Right cardiac atrium (tissue), 5 donors: ENCODE measurements around the gene COMMD10. TPM values are rescaled to one million over a fixed set of nuclear protein-coding genes. Genes with fewer than 3 reads are reported as not detected.
"Not testable (repeated sequence)": the region's sequence is repeated elsewhere in the genome, so short reads cannot be mapped to it uniquely, and the experiment has no call there.

Source experiments
- ATAC-seq, 2 donors: fragments of 200-7000 bp; cut with Tn5 transposase; one replicate each; pipeline versions ENCODE4 v1.8.0 to v1.9.1; 2020; ENCODE audit warnings: moderate library complexity in 2 of 2, mild to moderate bottlenecking in 1 of 2
- DNase-seq, 3 donors: peaks; one replicate each; pipeline ENCODE4 v3.0.0-alpha.2; 2020
- H3K27ac ChIP-seq: one replicate; pipeline ENCODE4 v1.5.1; 2013; ENCODE audit warnings: mild to moderate bottlenecking, low read length, control low read depth, moderate library complexity
- H3K27me3 ChIP-seq: one replicate; pipeline ENCODE4 v1.6.1; 2013; ENCODE audit not compliant: control insufficient read depth, insufficient read depth
- H3K4me1 ChIP-seq: one replicate; pipeline ENCODE4 v1.6.1; 2013; ENCODE audit warnings: low read length; ENCODE audit not compliant: control insufficient read depth, insufficient read depth
- H3K4me3 ChIP-seq: one replicate; pipeline ENCODE4 v1.5.1; 2013; ENCODE audit warnings: low read length, control low read depth
- H3K9me3 ChIP-seq: one replicate; pipeline ENCODE4 v1.6.1; 2013; ENCODE audit warnings: low read length; ENCODE audit not compliant: control insufficient read depth
- WGBS: extraction: QIAGEN DNeasy Blood & Tissue Kit; methylation state at CpG from one replicate; pipeline ENCODE4 v1.1.7; 2013; 5-methylcytosine and 5-hydroxymethylcytosine counted together
- intact Hi-C, 4 donors: fragments of 100-400 bp; cut with DNase I; formaldehyde crosslinking; loops; one replicate each; pipeline versions ENCODE4 v1.11.0 to v1.14.0; 2022 to 2023
- polyA plus RNA-seq: library from polyadenylated mRNA; stranded (reverse); fragments of 200-250 nt; gene quantifications from one replicate; pipeline ENCODE4 v1.2.3, GENCODE V29; 2013
- total RNA-seq, 4 donors: library from RNA; stranded (reverse); fragmentation: NEBNext Ultra II Directional; extraction: Animal tissue kit (Norgen Biotek cat#: 25700); gene quantifications; one replicate each; pipeline ENCODE4 v1.2.1, GENCODE V29; 2021
- donor health status: healthy with polysubstance abuse.
- donor health status: DM: no; HTN: yes; CAD: no.
- donor health status: DM: no; HTN: no; CAD: no.
- donor health status: DM: no; HTN: yes; CAD: no; lungs with severe emphysema.
- donor health status: DM: yes; HTN: yes; CAD: no.

Gene COMMD10
- total and polyA plus RNA-seq, 5 donors, result 30.3 to 42.5 (median 36.6) TPM

DNA sequence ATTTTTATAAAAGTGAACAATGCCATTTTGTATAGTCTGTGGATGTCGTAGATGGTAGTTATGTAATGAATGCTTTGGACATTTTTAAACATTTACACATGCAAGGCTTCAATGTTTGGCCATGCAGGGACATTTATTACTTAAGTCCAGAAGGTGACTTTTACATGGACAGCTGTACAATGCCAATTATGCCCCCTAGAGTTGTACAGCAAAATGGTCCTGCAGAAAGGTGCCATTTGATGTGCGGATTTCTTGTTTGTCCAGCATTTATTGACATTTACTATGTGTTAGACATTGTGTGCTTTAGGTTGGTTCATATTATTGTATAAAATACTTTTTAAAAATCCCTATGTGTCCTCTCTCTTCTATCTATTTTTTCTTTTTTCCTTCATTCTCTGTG is 22.5 kb upstream of the COMMD10 start:
- H3K9me3 ChIP-seq, result no peaks in the 10 kb centered on the region
- intact Hi-C loops, result no loop called here
- no peaks in the 10 kb centered on the region for H3K27me3 ChIP-seq
- H3K27ac ChIP-seq, result no peak overlapping the region
- no peaks in the 10 kb centered on the region for H3K4me1 ChIP-seq
- ATAC-seq (no peak), DNase-seq (no peak)
- H3K4me3 ChIP-seq, result no peak overlapping the region
- WGBS, result 86% methylated on average over 2 of the region's 2 CpGs

DNA sequence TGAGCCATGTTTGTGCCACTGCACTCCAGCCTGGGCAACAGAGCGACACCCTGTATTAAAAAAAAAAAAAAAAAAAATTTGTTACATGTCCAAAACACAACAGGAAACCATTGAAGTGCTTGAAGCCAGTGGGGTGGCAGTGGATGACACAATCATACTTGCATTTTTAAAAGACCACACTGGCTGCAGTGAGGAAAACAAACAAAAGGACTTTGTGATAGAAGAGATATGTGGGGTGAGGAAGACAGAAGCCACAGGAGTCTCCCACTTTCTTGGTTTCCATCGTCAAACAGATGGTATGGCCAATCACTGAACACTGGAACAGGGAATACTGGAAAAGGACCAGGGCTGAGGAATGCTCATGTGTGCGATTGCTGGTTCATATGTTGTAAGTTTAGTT is 20.9 kb upstream of the COMMD10 start:
- DNase-seq, result no peak
- H3K27me3 ChIP-seq, result no peaks in the 10 kb centered on the region
- intact Hi-C loops, result no loop called here
- H3K27ac ChIP-seq, result no peak overlapping the region
- WGBS, result 79% methylated on average over 3 of the region's 3 CpGs
- no peak for ATAC-seq
- H3K4me3 ChIP-seq, result no peak overlapping the region
- no peaks in the 10 kb centered on the region for H3K4me1 ChIP-seq
- H3K9me3 ChIP-seq, result no peaks in the 10 kb centered on the region

DNA sequence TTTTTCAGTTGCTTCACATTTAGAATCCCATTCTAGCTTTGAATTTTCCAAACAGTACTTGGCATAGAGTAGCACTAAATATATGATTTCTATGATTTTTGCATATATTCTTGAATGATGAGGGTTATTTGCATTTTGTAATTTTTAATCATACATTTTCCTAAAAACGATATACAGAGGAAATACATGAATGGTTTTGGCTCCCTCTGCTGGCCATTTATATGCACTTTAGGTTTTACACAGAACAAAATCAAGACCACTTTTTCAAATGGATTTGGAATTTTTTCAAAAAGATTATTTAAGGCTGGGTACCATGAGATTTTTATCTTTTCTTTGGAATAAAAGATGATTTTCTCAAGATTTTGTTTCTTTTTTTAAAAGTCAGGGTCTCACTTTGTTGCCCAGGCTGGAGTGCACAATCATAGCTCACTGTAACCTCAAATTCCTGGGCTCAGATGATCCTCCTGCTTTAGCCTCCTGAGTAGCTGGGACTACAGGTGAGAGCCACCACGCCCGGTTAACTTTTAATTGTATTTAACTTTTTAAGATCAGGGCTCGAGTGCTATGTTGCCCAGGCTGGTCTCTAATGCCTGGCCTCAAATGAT is 16.7 kb upstream of the COMMD10 start:
- WGBS, result 14% methylated on average over 4 of the region's 4 CpGs
- H3K4me1 ChIP-seq, result no peaks in the 10 kb centered on the region
- no peak for ATAC-seq
- no peaks in the 10 kb centered on the region for H3K9me3 ChIP-seq
- no peak overlapping the region for H3K27ac ChIP-seq
- no peak for DNase-seq
- no peak overlapping the region for H3K4me3 ChIP-seq
- no peaks in the 10 kb centered on the region for H3K27me3 ChIP-seq
- intact Hi-C loops, result loop anchor here in 1 of 4 donors (5.0 kb wide), 1 partner anchor 436 kb away; no protein-coding TSS in a partner anchor

DNA sequence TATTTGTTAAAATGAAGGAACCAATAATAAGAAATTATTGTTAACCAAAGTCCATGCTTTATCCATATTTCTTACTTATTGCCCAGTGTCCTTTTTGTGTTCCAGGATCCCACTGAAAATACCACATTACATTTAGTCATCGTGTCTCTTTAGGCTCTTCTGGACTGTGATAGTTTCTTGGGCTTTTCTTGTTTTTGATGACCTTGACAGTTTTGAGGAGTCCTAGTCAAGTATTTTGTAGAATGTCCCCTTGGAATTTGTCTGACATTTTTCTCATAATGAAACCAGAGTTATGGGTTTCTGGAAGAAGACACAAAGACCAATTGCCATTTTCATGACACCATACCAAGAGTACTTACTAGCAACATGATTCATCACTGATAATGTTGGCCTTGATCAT is 13.6 kb upstream of the COMMD10 start:
- Histone ChIP-seq H3K4me1 (no peaks in the 10 kb centered on the region), H3K9me3 (no peaks in the 10 kb centered on the region), H3K4me3 (no peak overlapping the region), H3K27me3 (no peaks in the 10 kb centered on the region), H3K27ac (no peak overlapping the region)
- ATAC-seq, result no peak
- no peak for DNase-seq
- intact Hi-C loops, result no loop called here
- WGBS, result 92% methylated on average over 1 of the region's 1 CpG

DNA sequence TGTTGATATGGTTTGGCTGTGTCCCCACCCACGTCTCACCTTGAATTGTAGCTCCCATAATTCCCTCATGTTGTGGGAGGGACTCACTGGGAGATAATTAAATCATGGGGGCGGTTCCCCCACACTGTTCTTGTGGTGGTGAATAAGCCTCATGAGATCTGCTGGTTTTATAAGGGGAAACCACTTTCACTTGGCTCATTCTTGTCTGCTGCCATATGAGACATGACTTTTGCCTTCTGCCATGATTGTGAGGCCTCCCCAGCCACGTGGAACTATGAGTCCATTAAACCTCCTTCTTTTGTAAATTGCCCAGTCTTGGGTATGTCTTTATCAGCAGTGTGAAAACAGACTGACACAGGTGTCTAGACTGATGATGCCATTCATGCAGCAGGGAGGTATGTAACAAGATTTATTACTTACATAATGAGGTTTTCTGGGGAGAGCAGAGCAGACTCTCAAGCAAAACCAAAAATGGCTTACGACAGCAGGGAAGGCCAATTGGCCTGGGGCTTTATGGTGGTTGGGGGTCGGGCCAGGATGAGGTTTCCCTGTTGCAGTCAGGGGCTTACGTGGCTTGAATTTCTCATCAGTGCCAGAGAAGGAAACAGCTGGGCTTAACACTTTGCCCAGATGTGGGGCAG is 9.5 kb upstream of the COMMD10 start:
- no peak overlapping the region for H3K4me3 ChIP-seq
- no peak for ATAC-seq
- no peak for DNase-seq
- no peaks in the 10 kb centered on the region for H3K9me3 ChIP-seq
- WGBS, result 65% methylated on average over 6 of the region's 6 CpGs
- no peak overlapping the region for H3K27ac ChIP-seq
- no peaks in the 10 kb centered on the region for H3K4me1 ChIP-seq
- no peaks in the 10 kb centered on the region for H3K27me3 ChIP-seq
- intact Hi-C loops, result no loop called here

DNA sequence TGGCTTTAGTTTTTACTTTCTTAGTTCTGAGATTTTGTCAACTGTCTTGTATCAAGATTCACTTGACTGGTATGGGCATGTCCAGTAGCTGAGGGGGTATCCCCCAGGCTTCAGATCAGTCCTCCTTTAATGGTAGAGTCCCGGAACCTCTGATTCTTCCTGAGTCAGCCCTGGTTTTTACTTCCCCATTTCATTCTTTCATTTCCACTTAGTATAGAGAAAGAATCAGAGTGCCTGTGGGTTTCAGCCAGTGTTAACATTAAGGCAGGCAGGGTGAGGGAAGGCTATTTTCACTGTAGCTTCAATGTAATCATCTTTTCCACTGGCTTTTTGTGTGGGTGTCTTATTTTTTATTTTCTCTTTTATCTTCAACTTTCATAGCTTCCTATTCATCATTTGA is 8.3 kb upstream of the COMMD10 start:
- intact Hi-C loops, result no loop called here

DNA sequence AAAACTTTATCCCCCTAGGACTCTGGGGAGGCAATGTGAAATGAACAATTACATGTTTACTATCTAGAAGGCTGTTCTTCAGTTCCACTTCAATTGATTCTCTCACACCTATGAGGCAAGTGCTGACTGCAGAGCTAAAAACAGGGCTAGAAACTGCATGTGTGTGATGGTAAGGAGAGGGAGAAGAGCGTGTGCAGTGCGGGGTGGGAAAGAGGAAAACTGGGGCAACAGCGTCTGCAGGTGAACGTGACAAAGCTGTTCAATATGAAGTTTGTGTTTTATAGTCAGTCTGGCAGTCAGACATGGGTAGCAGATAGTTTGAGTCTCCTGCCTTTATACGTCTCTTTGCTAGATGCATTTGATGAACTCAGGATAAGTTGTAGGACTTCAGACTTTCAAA is 6.6 kb upstream of the COMMD10 start:
- Histone ChIP-seq H3K9me3 (no peaks in the 10 kb centered on the region), H3K27me3 (no peaks in the 10 kb centered on the region), H3K4me1 (no peaks in the 10 kb centered on the region), H3K4me3 (no peak overlapping the region), H3K27ac (no peak overlapping the region)
- DNase-seq, result no peak
- intact Hi-C loops, result no loop called here
- ATAC-seq, result no peak
- 90% methylated on average over 5 of the region's 5 CpGs for WGBS

More for the DNA sequence above, 8.3 kb upstream of the COMMD10 start:
- ATAC-seq (peak in 1 of 2 donors; percentile 29), DNase-seq (no peak)
- H3K27me3 ChIP-seq, result no peaks in the 10 kb centered on the region
- H3K4me1 ChIP-seq, result no peaks in the 10 kb centered on the region
- 82% methylated on average over 1 of the region's 1 CpG for WGBS
- H3K27ac ChIP-seq, result no peak overlapping the region
- no peak overlapping the region for H3K4me3 ChIP-seq
- H3K9me3 ChIP-seq, result no peaks in the 10 kb centered on the region

DNA sequence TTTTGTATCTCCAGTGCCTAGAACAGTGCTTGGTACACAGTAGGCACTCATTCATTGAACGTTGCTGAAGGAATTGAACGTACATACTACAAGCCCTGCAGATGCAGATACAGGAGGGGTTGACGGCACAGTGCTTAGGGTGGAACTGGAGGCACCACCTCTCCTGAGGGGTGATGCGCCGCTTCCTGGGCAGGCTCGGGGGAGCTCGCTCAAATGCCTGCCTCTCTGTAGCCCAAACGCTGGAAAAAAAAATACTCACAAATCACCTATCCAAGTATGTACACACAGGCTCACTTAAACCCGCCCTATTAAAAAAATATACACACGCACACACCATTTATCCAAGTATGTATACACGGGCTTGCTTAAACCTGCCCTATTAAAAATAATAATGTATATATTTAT is 536 bp upstream of the COMMD10 start:
- H3K9me3 ChIP-seq, result no peaks in the 10 kb centered on the region
- peak; percentile 67 for ATAC-seq
- 29% methylated on average over 11 of the region's 11 CpGs for WGBS
- DNase-seq, result peak in 2 of 3 donors; percentile 57 to 59
- no peaks in the 10 kb centered on the region for H3K27me3 ChIP-seq
- peak overlapping the region; percentile 87 for H3K4me3 ChIP-seq
- peaks cover 4% of the 10 kb centered on the region for H3K4me1 ChIP-seq
- H3K27ac ChIP-seq, result no peak overlapping the region
- intact Hi-C loops, result no loop called here

DNA sequence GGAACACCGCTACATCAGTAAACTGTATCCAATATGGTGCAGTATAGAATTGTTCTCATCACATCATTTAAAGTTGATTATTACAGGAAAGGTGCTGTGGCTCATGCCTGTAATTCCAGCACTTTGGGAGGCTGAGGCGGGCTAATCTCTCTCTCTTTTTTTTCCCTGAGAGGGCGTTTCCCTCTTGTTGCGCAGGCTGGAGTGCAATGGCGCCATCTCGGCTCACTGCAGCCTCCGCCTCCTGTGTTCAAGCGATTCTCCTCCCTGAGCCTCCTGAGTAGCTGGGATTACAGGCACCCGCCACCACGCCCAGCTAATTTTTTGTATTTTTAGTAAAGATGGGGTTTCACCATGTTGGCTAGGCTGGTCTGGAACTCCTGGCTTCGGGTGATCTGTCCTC is 1.5 kb downstream of the COMMD10 start:
- H3K27ac ChIP-seq, intact Hi-C loops, H3K27me3 ChIP-seq, H3K4me1 ChIP-seq, H3K9me3 ChIP-seq, ATAC-seq, DNase-seq: not testable (repeated sequence)
- WGBS, result 99% methylated on average over 11 of the region's 11 CpGs
- peak overlapping the region; percentile 87 for H3K4me3 ChIP-seq

DNA sequence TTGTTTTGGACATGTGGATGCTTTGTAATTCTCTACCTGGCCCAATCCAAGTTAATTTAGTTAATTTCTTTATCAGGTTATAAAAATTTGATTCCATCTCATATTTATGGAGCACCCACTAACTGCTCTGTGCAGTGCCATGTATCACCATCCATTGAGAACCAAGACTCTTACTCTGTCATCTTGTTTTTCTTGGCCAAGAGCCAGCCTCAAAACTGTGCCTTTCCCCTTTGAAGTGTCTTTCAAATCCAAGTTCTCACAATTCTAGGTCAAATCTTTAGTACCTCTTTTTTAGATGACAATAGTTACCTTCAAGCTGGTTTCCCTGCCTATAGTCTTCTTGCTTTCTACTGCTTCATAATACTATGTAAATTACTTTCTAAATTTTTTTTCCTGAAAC is 3.2 kb downstream of the COMMD10 start:
- Histone ChIP-seq H3K9me3 (no peaks in the 10 kb centered on the region), H3K27me3 (no peaks in the 10 kb centered on the region), H3K4me1 (peaks cover 4% of the 10 kb centered on the region), H3K4me3 (no peak overlapping the region), H3K27ac (no peak overlapping the region)
- intact Hi-C loops, result no loop called here
- no peak for ATAC-seq
- no peak for DNase-seq

DNA sequence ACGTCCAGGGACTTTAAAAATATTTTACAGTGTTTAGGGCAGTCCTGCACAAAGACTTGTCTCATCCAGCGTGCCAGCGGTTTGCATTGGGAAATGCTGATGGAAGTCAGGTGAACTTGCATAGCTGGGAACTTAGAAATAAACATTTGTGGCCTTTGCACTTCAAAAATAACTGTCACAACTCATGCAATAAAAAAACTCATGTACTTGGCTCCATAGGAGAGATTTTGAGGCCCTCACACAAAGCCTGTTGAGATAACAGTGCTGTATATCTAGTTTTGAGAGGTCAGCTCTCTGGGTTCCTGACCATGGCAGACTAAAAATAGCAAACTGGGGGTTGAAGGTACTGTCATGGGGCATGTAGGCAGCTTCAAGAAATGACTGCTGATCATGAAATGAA is 5.5 kb downstream of the COMMD10 start:
- ATAC-seq (peak; percentile 67 to 72), DNase-seq (no peak)
- Histone ChIP-seq H3K4me1 (no peaks in the 10 kb centered on the region), H3K4me3 (no peak overlapping the region), H3K27me3 (no peaks in the 10 kb centered on the region), H3K9me3 (no peaks in the 10 kb centered on the region), H3K27ac (peak overlapping the region; percentile 43)
- intact Hi-C loops, result no loop called here
- 65% methylated on average over 3 of the region's 3 CpGs for WGBS

DNA sequence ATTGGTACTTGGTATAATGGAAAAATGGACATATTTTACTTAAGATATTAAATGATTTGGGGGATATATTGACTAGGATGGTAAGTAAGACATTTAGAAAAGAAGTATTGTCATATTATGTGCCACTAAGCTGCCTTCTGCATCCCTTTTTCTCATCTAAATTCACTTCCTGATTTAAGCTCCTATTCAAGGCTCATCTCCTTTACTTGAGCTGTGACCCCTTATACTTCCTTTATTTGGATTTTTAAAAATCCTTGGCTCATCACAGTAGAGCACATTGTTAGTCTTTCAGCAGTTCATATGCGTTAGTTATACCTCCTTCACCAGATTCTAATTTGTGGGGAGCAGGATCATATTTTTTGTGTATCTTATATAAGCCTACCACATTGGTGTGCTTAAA is 6.6 kb downstream of the COMMD10 start:
- Histone ChIP-seq H3K27me3 (no peaks in the 10 kb centered on the region), H3K4me1 (no peaks in the 10 kb centered on the region), H3K27ac (no peak overlapping the region), H3K4me3 (no peak overlapping the region), H3K9me3 (no peaks in the 10 kb centered on the region)
- intact Hi-C loops, result no loop called here
- 0% methylated on average over 1 of the region's 1 CpG for WGBS
- DNase-seq (no peak), ATAC-seq (no peak)
